Loucy (cell line): ENCODE data around the gene GRID1.

Source experiments
- H2AFZ ChIP-seq: fragments of 200-600 bp; sonication (generic); 2 replicates; pipeline ENCODE4 v1.6.0; 2016; ENCODE audit warnings: antibody characterized with exemption, mild to moderate bottlenecking, low read length, moderate library complexity
- H3F3A ChIP-seq: fragments of 200-600 bp; 2 replicates; pipeline ENCODE4 v1.6.0; 2016; ENCODE audit warnings: antibody characterized with exemption, low read depth, mild to moderate bottlenecking
- H3K27me3 ChIP-seq: fragments of 200-600 bp; sonication (generic); 2 replicates; pipeline ENCODE4 v1.6.1; 2014; ENCODE audit warnings: low read length, mild to moderate bottlenecking; ENCODE audit not compliant: insufficient read depth, poor library complexity, severe bottlenecking
- H3K36me3 ChIP-seq: fragments of 200-600 bp; sonication (generic); 2 replicates; pipeline ENCODE4 v1.6.1; 2016; ENCODE audit warnings: low read length; ENCODE audit not compliant: insufficient read depth
- H3K4me1 ChIP-seq: fragments of 200-600 bp; sonication (generic); 2 replicates; pipeline ENCODE4 v1.5.1; 2014; ENCODE audit warnings: low read length, mild to moderate bottlenecking; ENCODE audit not compliant: insufficient read depth, poor library complexity, severe bottlenecking
- H3K4me2 ChIP-seq: fragments of 200-600 bp; sonication (generic); 2 replicates; pipeline ENCODE4 v1.6.0; 2014; ENCODE audit warnings: antibody characterized with exemption, low read length, low read depth, mild to moderate bottlenecking; ENCODE audit not compliant: poor library complexity, severe bottlenecking
- H3K4me3 ChIP-seq: fragments of 200-600 bp; sonication (generic); 2 replicates; pipeline ENCODE4 v1.5.1; 2014; ENCODE audit warnings: low read length, mild to moderate bottlenecking, mixed read lengths; ENCODE audit not compliant: poor library complexity, severe bottlenecking
- H3K79me2 ChIP-seq: fragments of 200-600 bp; sonication (generic); 2 replicates; pipeline ENCODE4 v1.6.1; 2014; ENCODE audit warnings: low read length; ENCODE audit not compliant: insufficient read depth
- H3K9ac ChIP-seq: fragments of 200-600 bp; sonication (generic); 2 replicates; pipeline ENCODE4 v1.6.0; 2014; ENCODE audit warnings: mild to moderate bottlenecking, low read depth, low read length, moderate library complexity; ENCODE audit not compliant: poor library complexity, severe bottlenecking
- H3K9me2 ChIP-seq: fragments of 200-600 bp; sonication (generic); replicated peaks from 2 replicates; pipeline ENCODE4 v1.6.1; 2016; ENCODE audit warnings: low read depth, low read length, mixed read lengths
- H3K9me3 ChIP-seq: fragments of 200-600 bp; sonication (generic); 2 replicates; pipeline ENCODE4 v1.6.1; 2014; ENCODE audit warnings: mild to moderate bottlenecking, antibody characterized with exemption, low read length, low read depth; ENCODE audit not compliant: insufficient read depth
- H4K20me1 ChIP-seq: fragments of 200-600 bp; sonication (generic); 2 replicates; pipeline ENCODE4 v1.6.0; 2014; ENCODE audit warnings: antibody characterized with exemption, low read length, mild to moderate bottlenecking; ENCODE audit not compliant: insufficient read depth, poor library complexity, severe bottlenecking
- EZH2phosphoT487 ChIP-seq: fragments of 200-600 bp; IDR thresholded peaks from 2 replicates; pipeline ENCODE4 v1.6.1; 2018; ENCODE audit warnings: antibody characterized with exemption, mild to moderate bottlenecking, moderate library complexity, borderline replicate concordance
- TF ChIP-seq, protein P1 (sequence below): fragments of 200-600 bp; sonication (generic); conservative IDR thresholded peaks from 2 replicates; pipeline ENCODE4 v1.5.1; 2014; ENCODE audit warnings: mild to moderate bottlenecking, antibody characterized with exemption, low read length

Gene GRID1

DNA sequence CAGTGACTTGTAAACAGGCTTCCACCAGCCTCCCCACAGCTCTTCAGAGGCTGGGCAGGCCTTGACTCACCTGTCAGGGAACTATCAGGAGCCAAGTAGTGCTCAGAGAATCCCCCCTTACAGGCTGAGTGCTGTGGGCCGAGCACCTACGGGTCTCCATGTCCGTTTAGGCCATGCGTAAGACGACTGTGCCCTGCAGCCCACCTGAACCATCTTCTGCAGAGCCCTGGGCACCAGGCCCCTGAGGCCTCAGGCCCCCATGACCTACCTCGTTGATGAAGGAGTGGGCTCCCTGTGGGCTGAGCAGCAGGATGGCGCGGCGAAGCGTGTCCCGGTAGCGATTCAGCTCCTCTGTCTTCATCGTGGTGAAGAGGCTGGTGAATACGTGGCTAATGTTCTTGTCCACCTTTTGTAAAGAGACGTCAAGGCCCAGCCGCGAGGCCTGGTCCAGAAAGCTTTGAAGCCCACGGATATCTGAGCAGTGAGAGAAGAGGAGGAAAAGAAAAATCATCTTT lies 228.0 kb downstream of the GRID1 start:
- Histone ChIP-seq H3K36me3 (no peaks in the 10 kb centered on the region), H3F3A (no peaks in the 10 kb centered on the region), H2AFZ (no peak overlapping the region), H3K9me2 (no peaks in the 10 kb centered on the region), H3K4me3 (no peak overlapping the region), H3K4me1 (no peaks in the 10 kb centered on the region), H3K27me3 (no peaks in the 10 kb centered on the region), H3K9me3 (no peaks in the 10 kb centered on the region; the same call in 1 of the 2 replicates), H4K20me1 (no peaks in the 10 kb centered on the region), H3K9ac (no peak overlapping the region), H3K4me2 (no peak overlapping the region), H3K79me2 (no peaks in the 10 kb centered on the region)
- TF ChIP-seq, protein P1, sequence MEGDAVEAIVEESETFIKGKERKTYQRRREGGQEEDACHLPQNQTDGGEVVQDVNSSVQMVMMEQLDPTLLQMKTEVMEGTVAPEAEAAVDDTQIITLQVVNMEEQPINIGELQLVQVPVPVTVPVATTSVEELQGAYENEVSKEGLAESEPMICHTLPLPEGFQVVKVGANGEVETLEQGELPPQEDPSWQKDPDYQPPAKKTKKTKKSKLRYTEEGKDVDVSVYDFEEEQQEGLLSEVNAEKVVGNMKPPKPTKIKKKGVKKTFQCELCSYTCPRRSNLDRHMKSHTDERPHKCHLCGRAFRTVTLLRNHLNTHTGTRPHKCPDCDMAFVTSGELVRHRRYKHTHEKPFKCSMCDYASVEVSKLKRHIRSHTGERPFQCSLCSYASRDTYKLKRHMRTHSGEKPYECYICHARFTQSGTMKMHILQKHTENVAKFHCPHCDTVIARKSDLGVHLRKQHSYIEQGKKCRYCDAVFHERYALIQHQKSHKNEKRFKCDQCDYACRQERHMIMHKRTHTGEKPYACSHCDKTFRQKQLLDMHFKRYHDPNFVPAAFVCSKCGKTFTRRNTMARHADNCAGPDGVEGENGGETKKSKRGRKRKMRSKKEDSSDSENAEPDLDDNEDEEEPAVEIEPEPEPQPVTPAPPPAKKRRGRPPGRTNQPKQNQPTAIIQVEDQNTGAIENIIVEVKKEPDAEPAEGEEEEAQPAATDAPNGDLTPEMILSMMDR, result no peak
- no peak for TF ChIP-seq EZH2phosphoT487

DNA sequence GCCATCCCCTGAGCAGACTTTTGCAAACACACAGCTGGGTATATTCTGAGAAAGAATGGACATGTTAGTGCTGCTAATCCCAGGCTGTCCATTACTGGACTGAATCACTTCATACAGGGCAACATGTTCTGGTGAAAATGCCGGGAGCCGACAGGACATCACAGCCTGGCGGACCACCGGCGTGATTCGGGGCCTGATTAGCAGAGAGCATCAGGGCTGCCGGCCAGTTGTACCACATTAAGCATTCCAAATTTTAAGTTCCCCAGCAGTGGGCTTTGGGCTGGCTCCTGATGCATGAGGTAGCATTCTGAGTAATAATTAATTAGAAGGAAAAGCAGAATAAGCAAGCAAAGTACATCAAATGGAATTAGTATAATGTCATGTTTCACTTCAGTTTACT lies 229.0 kb downstream of the GRID1 start:
- no peaks in the 10 kb centered on the region for H3K4me1 ChIP-seq
- no peak for TF ChIP-seq EZH2phosphoT487
- TF ChIP-seq, protein P1, result no peak
- no peak overlapping the region for H2AFZ ChIP-seq
- H3K27me3 ChIP-seq, result no peaks in the 10 kb centered on the region
- no peaks in the 10 kb centered on the region for H3F3A ChIP-seq
- H3K36me3 ChIP-seq, result no peaks in the 10 kb centered on the region
- H3K9ac ChIP-seq, result no peak overlapping the region
- H3K9me3 ChIP-seq, result no peaks in the 10 kb centered on the region; the same call in 1 of the 2 replicates
- H3K79me2 ChIP-seq, result no peaks in the 10 kb centered on the region
- H4K20me1 ChIP-seq, result no peaks in the 10 kb centered on the region
- H3K4me2 ChIP-seq, result no peak overlapping the region
- no peak overlapping the region for H3K4me3 ChIP-seq
- H3K9me2 ChIP-seq, result no peaks in the 10 kb centered on the region

DNA sequence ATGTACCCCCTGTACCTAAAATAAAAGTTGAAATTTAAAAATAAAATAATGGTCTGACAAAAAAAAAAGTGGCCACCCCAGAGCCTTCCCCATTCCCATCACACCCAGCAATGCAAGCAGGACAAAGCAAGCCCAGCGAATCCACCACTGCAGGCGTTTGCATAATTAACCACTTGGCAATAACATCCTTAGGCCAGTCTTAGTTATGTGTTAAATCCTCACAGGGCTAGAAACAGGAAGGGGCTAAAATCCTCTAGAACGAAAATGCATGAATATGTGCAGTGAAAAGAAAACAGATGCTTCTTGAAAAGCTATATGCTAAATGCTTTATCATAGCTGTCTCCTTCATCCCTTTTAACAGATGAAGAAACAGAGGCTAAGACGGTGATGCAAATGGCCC lies 229.7 kb downstream of the GRID1 start:
- no peak for TF ChIP-seq EZH2phosphoT487
- TF ChIP-seq, protein P1, result no peak
- no peaks in the 10 kb centered on the region; the same call in 1 of the 2 replicates for H3K9me3 ChIP-seq
- no peaks in the 10 kb centered on the region for H3K9me2 ChIP-seq
- no peak overlapping the region for H3K9ac ChIP-seq
- H3K4me3 ChIP-seq, result no peak overlapping the region
- H2AFZ ChIP-seq, result no peak overlapping the region
- no peaks in the 10 kb centered on the region for H3K27me3 ChIP-seq
- no peaks in the 10 kb centered on the region for H3K4me1 ChIP-seq
- no peaks in the 10 kb centered on the region for H4K20me1 ChIP-seq
- H3K4me2 ChIP-seq, result no peak overlapping the region
- H3K36me3 ChIP-seq, result no peaks in the 10 kb centered on the region
- no peaks in the 10 kb centered on the region for H3K79me2 ChIP-seq
- H3F3A ChIP-seq, result no peaks in the 10 kb centered on the region
